ENCODE data around the gene IQCH. TPM values are rescaled to one million over a fixed set of nuclear protein-coding genes. Genes with fewer than 3 reads are reported as not detected.

The IQCH gene
- total and polyA plus RNA-seq, 9 of the 15 experiments (the other 6 are each of a cell fraction or from before 2014, with no cell fraction given): 1.8 to 3.9 (median 2.7) TPM

GRCh38 chr15:67296684-67297083 lies 42.1 kb downstream of the IQCH start:
- ChIA-PET CTCF (ENCODE audit: low intra/inter-chr PET ratio) (no interaction called here), POLR2A (no interaction called here)
- Histone ChIP-seq H4K20me1 (replicated peaks; ENCODE audit: control insufficient read depth, insufficient read depth, low read length) (no peaks in the 10 kb centered on the region), H3K79me2 (ENCODE audit: control insufficient read depth, insufficient read depth, low read length) (no peaks in the 10 kb centered on the region), H3K4me3 (no peak overlapping the region), H3K4me1 (replicated peaks in 1 of 2; ENCODE audit: control insufficient read depth in 2 of 2, insufficient read depth in 2 of 2, low read length in 2 of 2) (no peaks in the 10 kb centered on the region), H3K4me2 (ENCODE audit: insufficient read depth, low read length) (no peak overlapping the region), H3K36me3 (ENCODE audit: control insufficient read depth, insufficient read depth, low read length) (no peaks in the 10 kb centered on the region), H3K9ac (ENCODE audit: insufficient read depth in 1 of 2, low read depth in 2 of 2, low read length in 2 of 2) (no peak overlapping the region), H2AFZ (ENCODE audit: low read depth, low read length) (no peak overlapping the region), H3K27me3 (ENCODE audit: control insufficient read depth in 2 of 2, insufficient read depth in 2 of 2, low read length in 2 of 2) (no peaks in the 10 kb centered on the region; a peak in 1 of 5 replicates), H3K27ac (ENCODE audit: extremely low read depth, low read depth, low read length) (no peak overlapping the region), H3K9me1 (ENCODE audit: control insufficient read depth, insufficient read depth, low read length) (no peaks in the 10 kb centered on the region), H3K9me3 (replicated peaks; ENCODE audit: control insufficient read depth, insufficient read depth, low read depth, low read length) (no peaks in the 10 kb centered on the region)
- intact Hi-C loops (cut with micrococcal nuclease) (no loop called here), in situ Hi-C loops (cut with MboI) (no loop called here)
- no peak for FAIRE-seq
- no peak for ATAC-seq
- no TSS peak for BruUV-seq (replicated peaks)
- WGBS (ENCODE audit: insufficient coverage, low coverage, missing lambda C conversion rate): 5% methylated on average over 1 of the region's 1 CpG
- no peak for DNase-seq (ENCODE audit: extremely low read depth in 1 of 4, low spot score in 3 of 4)
- no peak for TF ChIP-seq PRDM10 (IDR thresholded peaks at IDR 0.05; ENCODE audit: partially characterized antibody)
- TF ChIP-seq FIP1L1 (IDR thresholded peaks at IDR 0.05; ENCODE audit: low read depth, low read length, poor library complexity, severe bottlenecking): no peak
- no peak for TF ChIP-seq BCOR (IDR thresholded peaks at IDR 0.05)
- no peak for TF ChIP-seq ZBTB9 (CRISPR knock-in tag; IDR thresholded peaks at IDR 0.05)
- no peak for TF ChIP-seq POLR3A (IDR thresholded peaks at IDR 0.05; ENCODE audit: borderline replicate concordance, extremely low read depth, insufficient read depth, insufficient read length)

Measured in K562 (cell line).